HUES48 (cell line): Measurements from ENCODE around the gene PRM1.

Source experiments
- H3K27ac ChIP-seq: one replicate; pipeline ENCODE4 v1.7.0; 2013; ENCODE audit warnings: low read depth, low read length, inconsistent platforms
- H3K27me3 ChIP-seq: 2 replicates; pipeline ENCODE4 v1.6.1; 2013; ENCODE audit warnings: mild to moderate bottlenecking, low read length; ENCODE audit not compliant: control insufficient read depth, insufficient read depth
- H3K36me3 ChIP-seq: 2 replicates; pipeline ENCODE4 v1.6.1; 2013; ENCODE audit warnings: low read length; ENCODE audit not compliant: control insufficient read depth, insufficient read depth
- H3K4me1 ChIP-seq: 2 replicates; pipeline ENCODE4 v1.6.1; 2013; ENCODE audit warnings: mild to moderate bottlenecking, low read length; ENCODE audit not compliant: control insufficient read depth, insufficient read depth
- H3K4me3 ChIP-seq: 2 replicates; pipeline ENCODE4 v1.5.1; 2013; ENCODE audit warnings: mild to moderate bottlenecking, low read depth, low read length
- H3K9ac ChIP-seq: 2 replicates; pipeline ENCODE4 v1.6.1; 2013; ENCODE audit warnings: mild to moderate bottlenecking, low read depth, low read length, moderate library complexity
- H3K9me3 ChIP-seq: 2 replicates; pipeline ENCODE4 v1.6.1; 2013; ENCODE audit warnings: low read length; ENCODE audit not compliant: control insufficient read depth, insufficient read depth

Gene PRM1

GRCh38 chr16:11323551-11324336 lies 42.6 kb upstream of the PRM1 start:
- no peaks in the 10 kb centered on the region for H3K9me3 ChIP-seq
- H3K4me1 ChIP-seq, result peaks cover 17% of the 10 kb centered on the region
- H3K36me3 ChIP-seq, result no peaks in the 10 kb centered on the region
- H3K9ac ChIP-seq, result no peak overlapping the region
- no peak overlapping the region for H3K27ac ChIP-seq
- H3K4me3 ChIP-seq, result no peak overlapping the region
- H3K27me3 ChIP-seq, result no peaks in the 10 kb centered on the region

GRCh38 chr16:11322823-11323222 lies 41.7 kb upstream of the PRM1 start:
- Histone ChIP-seq H3K9ac (no peak overlapping the region), H3K4me1 (peaks cover 11% of the 10 kb centered on the region; the same call in 1 of the 2 replicates), H3K36me3 (no peaks in the 10 kb centered on the region), H3K27ac (no peak overlapping the region), H3K4me3 (no peak overlapping the region), H3K9me3 (no peaks in the 10 kb centered on the region), H3K27me3 (no peaks in the 10 kb centered on the region)

- Histone ChIP-seq H3K9me3 (no peaks in the 10 kb centered on the region), H3K4me3 (no peak overlapping the region), H3K4me1 (peaks cover 5% of the 10 kb centered on the region), H3K27ac (no peak overlapping the region), H3K27me3 (no peaks in the 10 kb centered on the region), H3K9ac (no peak overlapping the region), H3K36me3 (no peaks in the 10 kb centered on the region)
These were observed 40.5 kb upstream of the PRM1 start for GRCh38 chr16:11321662-11322061.

GRCh38 chr16:11320170-11320569 lies 39.0 kb upstream of the PRM1 start:
- H3K4me1 ChIP-seq, result peaks cover 16% of the 10 kb centered on the region
- no peaks in the 10 kb centered on the region for H3K9me3 ChIP-seq
- no peak overlapping the region for H3K27ac ChIP-seq

GRCh38 chr16:11319529-11320146 lies 38.5 kb upstream of the PRM1 start:
- H3K9me3 ChIP-seq, result no peaks in the 10 kb centered on the region
- H3K4me1 ChIP-seq, result peaks cover 20% of the 10 kb centered on the region
- no peaks in the 10 kb centered on the region for H3K27me3 ChIP-seq
- H3K36me3 ChIP-seq, result no peaks in the 10 kb centered on the region
- no peak overlapping the region for H3K9ac ChIP-seq
- no peak overlapping the region for H3K4me3 ChIP-seq
- no peak overlapping the region for H3K27ac ChIP-seq

More at GRCh38 chr16:11320170-11320569, 39.0 kb upstream of the PRM1 start:
- H3K4me3 ChIP-seq, result no peak overlapping the region
- H3K9ac ChIP-seq, result no peak overlapping the region
- H3K27me3 ChIP-seq, result no peaks in the 10 kb centered on the region
- H3K36me3 ChIP-seq, result no peaks in the 10 kb centered on the region

- H3K4me3 ChIP-seq, result no peak overlapping the region
- H3K9ac ChIP-seq, result no peak overlapping the region
- peaks cover 28% of the 10 kb centered on the region for H3K4me1 ChIP-seq
- H3K9me3 ChIP-seq, result no peaks in the 10 kb centered on the region
- no peaks in the 10 kb centered on the region for H3K27me3 ChIP-seq
- H3K27ac ChIP-seq, result no peak overlapping the region
- H3K36me3 ChIP-seq, result no peaks in the 10 kb centered on the region
These were observed 37.7 kb upstream of the PRM1 start for GRCh38 chr16:11318817-11319216.

GRCh38 chr16:11316331-11317015 lies 35.3 kb upstream of the PRM1 start:
- Histone ChIP-seq H3K36me3 (no peaks in the 10 kb centered on the region), H3K9ac (peak overlapping the region; percentile 49; the same call in 1 of the 2 replicates), H3K9me3 (no peaks in the 10 kb centered on the region), H3K27ac (peak overlapping the region; percentile 91), H3K4me1 (peaks cover 43% of the 10 kb centered on the region), H3K4me3 (peak overlapping the region; percentile 12; the same call in 1 of the 2 replicates), H3K27me3 (no peaks in the 10 kb centered on the region)

- Histone ChIP-seq H3K4me1 (peaks cover 43% of the 10 kb centered on the region), H3K9ac (0 out of 2 replicates have a peak overlapping the region, but pooled peaks have one; percentile 49), H3K9me3 (no peaks in the 10 kb centered on the region), H3K4me3 (peak overlapping the region; percentile 12; the same call in 1 of the 2 replicates), H3K27ac (peak overlapping the region; percentile 91), H3K36me3 (no peaks in the 10 kb centered on the region), H3K27me3 (no peaks in the 10 kb centered on the region)
These were observed 34.4 kb upstream of the PRM1 start for GRCh38 chr16:11315510-11315909.

- Histone ChIP-seq H3K27me3 (no peaks in the 10 kb centered on the region), H3K4me3 (no peak overlapping the region), H3K9ac (peak overlapping the region; percentile 27; the same call in 1 of the 2 replicates), H3K27ac (peak overlapping the region; percentile 82), H3K36me3 (no peaks in the 10 kb centered on the region), H3K4me1 (peaks cover 43% of the 10 kb centered on the region), H3K9me3 (no peaks in the 10 kb centered on the region)
These were observed 33.3 kb upstream of the PRM1 start for GRCh38 chr16:11314309-11314894.

- Histone ChIP-seq H3K4me3 (no peak overlapping the region), H3K36me3 (no peaks in the 10 kb centered on the region), H3K4me1 (peaks cover 43% of the 10 kb centered on the region), H3K27me3 (no peaks in the 10 kb centered on the region), H3K9me3 (no peaks in the 10 kb centered on the region), H3K9ac (peak overlapping the region; percentile 27; the same call in 1 of the 2 replicates), H3K27ac (peak overlapping the region; percentile 82)
These were observed 32.6 kb upstream of the PRM1 start for GRCh38 chr16:11313493-11314308.
